HepG2 (cell line): ENCODE results near the gene P2RX6. TPM values are rescaled to one million over a fixed set of nuclear protein-coding genes. Genes with fewer than 3 reads are reported as not detected.

Source experiments
- AFF4 ChIP-seq: sonication (generic); formaldehyde crosslinking; IDR thresholded peaks from 2 replicates; pipeline ENCODE4 v1.4.0; 2020; ENCODE audit warnings: missing genetic modification reagents
- CEBPG ChIP-seq: IDR thresholded peaks from 2 replicates; pipeline ENCODE4 v1.6.1; 2016
- CENPT ChIP-seq: sonication (generic); formaldehyde crosslinking; IDR thresholded peaks from 2 replicates; pipeline ENCODE4 v1.8.0; 2022; ENCODE audit warnings: low read depth, mild to moderate bottlenecking, moderate library complexity, missing genetic modification reagents
- FIP1L1 ChIP-seq: fragments of 200-400 bp; formaldehyde crosslinking; IDR thresholded peaks from 2 replicates; pipeline ENCODE4 v1.6.1; 2018; ENCODE audit warnings: low read depth, mild to moderate bottlenecking, low read length, moderate library complexity, borderline replicate concordance; ENCODE audit not compliant: insufficient read depth
- GATAD1 ChIP-seq: IDR thresholded peaks from 2 replicates; pipeline ENCODE4 v1.6.1; 2016; ENCODE audit warnings: missing genetic modification reagents, missing compliant biosample characterization
- JARID2 ChIP-seq: sonication (generic); formaldehyde crosslinking; IDR thresholded peaks from 2 replicates; pipeline ENCODE4 v1.8.1; 2023; ENCODE audit warnings: missing genetic modification reagents, inconsistent platforms; ENCODE audit not compliant: insufficient replicate concordance
- MXI1 ChIP-seq: IDR thresholded peaks from 3 replicates; pipeline ENCODE4 v1.6.1; 2012; ENCODE audit warnings: low read depth, low read length, inconsistent platforms, borderline replicate concordance
- NFYB ChIP-seq: sonication (generic); formaldehyde crosslinking; IDR thresholded peaks from 2 replicates; pipeline ENCODE4 v1.4.0; 2020; ENCODE audit warnings: missing genetic modification reagents
- ZBTB33 ChIP-seq: sonication (generic); formaldehyde crosslinking; IDR thresholded peaks from 2 replicates; pipeline ENCODE4 v1.4.0; 2020; ENCODE audit warnings: missing genetic modification reagents
- ZNF431 ChIP-seq: sonication (generic); formaldehyde crosslinking; IDR thresholded peaks from 2 replicates; pipeline ENCODE4 v1.9.0; 2022; ENCODE audit warnings: missing genetic modification reagents, low read depth, mild to moderate bottlenecking, borderline replicate concordance
- ZNF446 ChIP-seq: sonication (generic); formaldehyde crosslinking; IDR thresholded peaks from 2 replicates; pipeline ENCODE4 v1.5.0; 2020; ENCODE audit warnings: mild to moderate bottlenecking, missing genetic modification reagents
- ZNF614 ChIP-seq: IDR thresholded peaks from 2 replicates; pipeline ENCODE4 v1.6.1; 2018; ENCODE audit warnings: missing biosample characterization, missing genetic modification reagents, inconsistent platforms, borderline replicate concordance
- ZNF619 ChIP-seq: sonication (generic); formaldehyde crosslinking; IDR thresholded peaks from 2 replicates; pipeline ENCODE4 v1.4.0; 2020; ENCODE audit warnings: mild to moderate bottlenecking, missing genetic modification reagents
- polyA plus RNA-seq, 8 experiments: library from polyadenylated mRNA; depleted of rRNA in 3 of 8; stranded (reverse) in 7 of 8; unstranded in 1 of 8; fragments of >200 nt; fragmentation: Illumina TruSeq in 4 of 8; extraction: Trizol in 4 of 8; gene quantifications; 2 replicates each; pipeline versions ENCODE4 v1.2.1 to v1.2.3, GENCODE V29; 2011 to 2016; ENCODE audit warnings: low read depth in 4 of 8, missing spikeins in 1 of 8, mixed read lengths in 1 of 8; ENCODE audit not compliant: insufficient read depth in 1 of 8
- total RNA-seq, 5 experiments: library from RNA; depleted of rRNA; stranded (reverse); fragments of >200 nt; fragmentation: Illumina TruSeq; extraction: Trizol; gene quantifications; 2 replicates each; pipeline ENCODE4 v1.2.3, GENCODE V29; 2016; ENCODE audit warnings: low read depth in 1 of 5
- TF ChIP-seq, protein P1 (sequence below): sonication (generic); formaldehyde crosslinking; IDR thresholded peaks from 2 replicates; pipeline ENCODE4 v1.4.0; 2020; ENCODE audit warnings: missing genetic modification reagents

Gene P2RX6
- total and polyA plus RNA-seq, 2 of the 13 experiments (the other 11 are each of a cell fraction or from before 2014, with no cell fraction given), result 0.04 to 0.12 TPM

GRCh38 chr22:21009638-21010425 lies 5.1 kb upstream of the P2RX6 start (continued):
- TF ChIP-seq AFF4 (CRISPR knock-in tag) (no peak), ZNF446 (CRISPR knock-in tag) (0 out of 2 replicates have a peak, but pooled peaks have one; percentile 62), ZNF431 (CRISPR knock-in tag) (0 out of 2 replicates have a peak, but pooled peaks have one; percentile 61), CEBPG (CRISPR knock-in tag) (peak; percentile 39; the same call in 1 of the 2 replicates), ZNF619 (CRISPR knock-in tag) (no peak), ZNF614 (CRISPR knock-in tag) (peak; percentile 62; the same call in 1 of the 2 replicates), CENPT (CRISPR knock-in tag) (no peak), MXI1 (peak; percentile 59; the same call in 1 of the 3 replicates), JARID2 (peak; percentile 69), FIP1L1 (no peak), ZBTB33 (CRISPR knock-in tag) (0 out of 2 replicates have a peak, but pooled peaks have one; percentile 30), GATAD1 (CRISPR knock-in tag) (0 out of 2 replicates have a peak, but pooled peaks have one; percentile 65), NFYB (no peak)
- TF ChIP-seq, protein P1, sequence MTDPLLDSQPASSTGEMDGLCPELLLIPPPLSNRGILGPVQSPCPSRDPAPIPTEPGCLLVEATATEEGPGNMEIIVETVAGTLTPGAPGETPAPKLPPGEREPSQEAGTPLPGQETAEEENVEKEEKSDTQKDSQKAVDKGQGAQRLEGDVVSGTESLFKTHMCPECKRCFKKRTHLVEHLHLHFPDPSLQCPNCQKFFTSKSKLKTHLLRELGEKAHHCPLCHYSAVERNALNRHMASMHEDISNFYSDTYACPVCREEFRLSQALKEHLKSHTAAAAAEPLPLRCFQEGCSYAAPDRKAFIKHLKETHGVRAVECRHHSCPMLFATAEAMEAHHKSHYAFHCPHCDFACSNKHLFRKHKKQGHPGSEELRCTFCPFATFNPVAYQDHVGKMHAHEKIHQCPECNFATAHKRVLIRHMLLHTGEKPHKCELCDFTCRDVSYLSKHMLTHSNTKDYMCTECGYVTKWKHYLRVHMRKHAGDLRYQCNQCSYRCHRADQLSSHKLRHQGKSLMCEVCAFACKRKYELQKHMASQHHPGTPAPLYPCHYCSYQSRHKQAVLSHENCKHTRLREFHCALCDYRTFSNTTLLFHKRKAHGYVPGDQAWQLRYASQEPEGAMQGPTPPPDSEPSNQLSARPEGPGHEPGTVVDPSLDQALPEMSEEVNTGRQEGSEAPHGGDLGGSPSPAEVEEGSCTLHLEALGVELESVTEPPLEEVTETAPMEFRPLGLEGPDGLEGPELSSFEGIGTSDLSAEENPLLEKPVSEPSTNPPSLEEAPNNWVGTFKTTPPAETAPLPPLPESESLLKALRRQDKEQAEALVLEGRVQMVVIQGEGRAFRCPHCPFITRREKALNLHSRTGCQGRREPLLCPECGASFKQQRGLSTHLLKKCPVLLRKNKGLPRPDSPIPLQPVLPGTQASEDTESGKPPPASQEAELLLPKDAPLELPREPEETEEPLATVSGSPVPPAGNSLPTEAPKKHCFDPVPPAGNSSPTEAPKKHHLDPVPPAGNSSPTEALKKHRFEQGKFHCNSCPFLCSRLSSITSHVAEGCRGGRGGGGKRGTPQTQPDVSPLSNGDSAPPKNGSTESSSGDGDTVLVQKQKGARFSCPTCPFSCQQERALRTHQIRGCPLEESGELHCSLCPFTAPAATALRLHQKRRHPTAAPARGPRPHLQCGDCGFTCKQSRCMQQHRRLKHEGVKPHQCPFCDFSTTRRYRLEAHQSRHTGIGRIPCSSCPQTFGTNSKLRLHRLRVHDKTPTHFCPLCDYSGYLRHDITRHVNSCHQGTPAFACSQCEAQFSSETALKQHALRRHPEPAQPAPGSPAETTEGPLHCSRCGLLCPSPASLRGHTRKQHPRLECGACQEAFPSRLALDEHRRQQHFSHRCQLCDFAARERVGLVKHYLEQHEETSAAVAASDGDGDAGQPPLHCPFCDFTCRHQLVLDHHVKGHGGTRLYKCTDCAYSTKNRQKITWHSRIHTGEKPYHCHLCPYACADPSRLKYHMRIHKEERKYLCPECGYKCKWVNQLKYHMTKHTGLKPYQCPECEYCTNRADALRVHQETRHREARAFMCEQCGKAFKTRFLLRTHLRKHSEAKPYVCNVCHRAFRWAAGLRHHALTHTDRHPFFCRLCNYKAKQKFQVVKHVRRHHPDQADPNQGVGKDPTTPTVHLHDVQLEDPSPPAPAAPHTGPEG, result peak; percentile 54; the same call in 1 of the 2 replicates
